H1 (cell line): ENCODE data around the gene HSD17B8. TPM values are rescaled to one million over a fixed set of nuclear protein-coding genes. Genes with fewer than 3 reads are reported as not detected.

ENCODE experiments used
- CHD1 ChIP-seq: IDR thresholded peaks from 2 replicates; pipeline ENCODE4 v1.6.1; 2012; ENCODE audit warnings: low read depth, low read length, improper control_type of control experiment
- CTBP2 ChIP-seq: IDR thresholded peaks from 2 replicates; pipeline ENCODE4 v1.7.0; 2011; ENCODE audit warnings: borderline replicate concordance, mild to moderate bottlenecking, moderate library complexity, mixed read lengths, low read length; ENCODE audit not compliant: insufficient read depth, insufficient read length
- GABPA ChIP-seq: IDR thresholded peaks from 2 replicates; pipeline ENCODE4 v1.6.1; 2011; ENCODE audit warnings: mild to moderate bottlenecking, low read length, moderate library complexity, borderline replicate concordance; ENCODE audit not compliant: insufficient read depth
- KDM5A ChIP-seq: fragments of 200-600 bp; IDR thresholded peaks from 2 replicates; pipeline ENCODE4 v1.7.1; 2012; ENCODE audit warnings: mild to moderate bottlenecking, low read length, inconsistent platforms, mixed read lengths
- NANOG ChIP-seq: IDR thresholded peaks from 2 replicates; pipeline ENCODE4 v1.6.1; 2011; ENCODE audit warnings: low read length, low read depth, mild to moderate bottlenecking, inconsistent platforms; ENCODE audit not compliant: insufficient read depth, poor library complexity, severe bottlenecking
- POU5F1 ChIP-seq: IDR thresholded peaks from 2 replicates; pipeline ENCODE4 v1.6.1; 2011; ENCODE audit warnings: low read depth, mild to moderate bottlenecking, low read length, moderate library complexity
- TAF1 ChIP-seq: IDR thresholded peaks from 2 replicates; pipeline ENCODE4 v1.6.1; 2011; ENCODE audit warnings: mild to moderate bottlenecking, low read depth, low read length
- polyA plus RNA-seq, 7 experiments: library from polyadenylated mRNA; depleted of rRNA in 3 of 7; stranded (reverse) in 5 of 7; unstranded in 2 of 7; fragments of >200 nt in 5 of 7; fragments of 200-250 nt in 2 of 7; gene quantifications; 1 replicate in 5 of 7; 2 replicates in 1 of 7; 4 replicates in 1 of 7; pipeline versions ENCODE4 v1.2.1 to v1.2.3, GENCODE V29; 2011 to 2013; ENCODE audit warnings: missing spikeins in 2 of 7, mixed read lengths in 2 of 7
- total RNA-seq: library from RNA; stranded (reverse); fragmentation: NEBNext Ultra II Directional; extraction: Animal tissue kit (Norgen Biotek cat#: 25700); gene quantifications from 2 replicates; pipeline ENCODE4 v1.2.1, GENCODE V29; 2021
- TF ChIP-seq, protein P1 (sequence below): fragments of 300-600 bp; sonication (generic); IDR thresholded peaks from 2 replicates; pipeline ENCODE4 v1.7.1; 2012; ENCODE audit warnings: low read length, moderate library complexity, mild to moderate bottlenecking, inconsistent platforms; ENCODE audit not compliant: insufficient replicate concordance
- TF ChIP-seq, protein P2 (sequence below): IDR thresholded peaks from 2 replicates; pipeline ENCODE4 v1.6.1; 2012; ENCODE audit warnings: inconsistent platforms

Gene HSD17B8
- total and polyA plus RNA-seq, 2 of the 8 experiments (the other 6 are each of a cell fraction or from before 2014, with no cell fraction given), result 3.3 to 17.1 TPM

DNA sequence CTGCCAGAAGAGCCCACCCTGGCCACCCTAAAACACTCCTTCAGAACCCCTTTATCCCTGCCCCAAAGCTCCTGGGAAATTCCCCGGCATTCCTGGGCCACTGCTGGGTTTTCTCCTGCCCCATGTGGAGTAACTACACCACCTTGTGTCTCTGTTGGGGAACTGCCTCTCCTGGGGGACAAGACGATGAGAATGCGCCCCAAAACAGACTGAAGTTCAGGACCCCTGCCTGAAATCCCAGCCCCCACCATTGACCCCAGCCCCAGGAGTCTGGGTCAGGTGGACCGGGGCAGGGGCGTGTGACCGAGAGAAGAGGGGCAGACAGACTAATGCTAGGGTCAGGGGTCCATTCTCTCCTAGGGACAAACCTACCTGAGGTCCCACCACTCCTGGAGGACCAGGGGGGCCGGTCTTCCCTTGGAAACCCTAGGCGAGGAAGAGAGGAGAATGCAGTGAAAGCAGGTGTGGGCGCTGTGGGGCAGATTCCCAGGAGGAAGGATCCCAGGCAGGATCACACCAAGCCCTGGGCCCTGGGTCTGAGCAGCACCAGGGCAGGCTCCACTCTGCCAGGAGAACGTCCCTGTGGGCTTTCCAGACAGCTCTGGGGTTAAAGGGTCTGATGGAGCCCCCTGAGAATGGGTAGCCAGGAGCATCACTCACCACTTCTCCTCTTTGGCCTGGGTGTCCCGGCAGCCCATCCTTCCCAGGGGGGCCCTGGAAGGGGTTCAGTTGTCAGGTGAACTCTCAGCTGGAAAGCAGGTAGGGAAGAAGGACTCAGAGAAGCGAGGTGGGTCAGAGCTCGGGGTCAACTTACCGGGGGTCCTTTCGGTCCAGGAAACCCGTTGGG, 31.5 kb upstream of the HSD17B8 start (continued):
- TF ChIP-seq, protein P1, sequence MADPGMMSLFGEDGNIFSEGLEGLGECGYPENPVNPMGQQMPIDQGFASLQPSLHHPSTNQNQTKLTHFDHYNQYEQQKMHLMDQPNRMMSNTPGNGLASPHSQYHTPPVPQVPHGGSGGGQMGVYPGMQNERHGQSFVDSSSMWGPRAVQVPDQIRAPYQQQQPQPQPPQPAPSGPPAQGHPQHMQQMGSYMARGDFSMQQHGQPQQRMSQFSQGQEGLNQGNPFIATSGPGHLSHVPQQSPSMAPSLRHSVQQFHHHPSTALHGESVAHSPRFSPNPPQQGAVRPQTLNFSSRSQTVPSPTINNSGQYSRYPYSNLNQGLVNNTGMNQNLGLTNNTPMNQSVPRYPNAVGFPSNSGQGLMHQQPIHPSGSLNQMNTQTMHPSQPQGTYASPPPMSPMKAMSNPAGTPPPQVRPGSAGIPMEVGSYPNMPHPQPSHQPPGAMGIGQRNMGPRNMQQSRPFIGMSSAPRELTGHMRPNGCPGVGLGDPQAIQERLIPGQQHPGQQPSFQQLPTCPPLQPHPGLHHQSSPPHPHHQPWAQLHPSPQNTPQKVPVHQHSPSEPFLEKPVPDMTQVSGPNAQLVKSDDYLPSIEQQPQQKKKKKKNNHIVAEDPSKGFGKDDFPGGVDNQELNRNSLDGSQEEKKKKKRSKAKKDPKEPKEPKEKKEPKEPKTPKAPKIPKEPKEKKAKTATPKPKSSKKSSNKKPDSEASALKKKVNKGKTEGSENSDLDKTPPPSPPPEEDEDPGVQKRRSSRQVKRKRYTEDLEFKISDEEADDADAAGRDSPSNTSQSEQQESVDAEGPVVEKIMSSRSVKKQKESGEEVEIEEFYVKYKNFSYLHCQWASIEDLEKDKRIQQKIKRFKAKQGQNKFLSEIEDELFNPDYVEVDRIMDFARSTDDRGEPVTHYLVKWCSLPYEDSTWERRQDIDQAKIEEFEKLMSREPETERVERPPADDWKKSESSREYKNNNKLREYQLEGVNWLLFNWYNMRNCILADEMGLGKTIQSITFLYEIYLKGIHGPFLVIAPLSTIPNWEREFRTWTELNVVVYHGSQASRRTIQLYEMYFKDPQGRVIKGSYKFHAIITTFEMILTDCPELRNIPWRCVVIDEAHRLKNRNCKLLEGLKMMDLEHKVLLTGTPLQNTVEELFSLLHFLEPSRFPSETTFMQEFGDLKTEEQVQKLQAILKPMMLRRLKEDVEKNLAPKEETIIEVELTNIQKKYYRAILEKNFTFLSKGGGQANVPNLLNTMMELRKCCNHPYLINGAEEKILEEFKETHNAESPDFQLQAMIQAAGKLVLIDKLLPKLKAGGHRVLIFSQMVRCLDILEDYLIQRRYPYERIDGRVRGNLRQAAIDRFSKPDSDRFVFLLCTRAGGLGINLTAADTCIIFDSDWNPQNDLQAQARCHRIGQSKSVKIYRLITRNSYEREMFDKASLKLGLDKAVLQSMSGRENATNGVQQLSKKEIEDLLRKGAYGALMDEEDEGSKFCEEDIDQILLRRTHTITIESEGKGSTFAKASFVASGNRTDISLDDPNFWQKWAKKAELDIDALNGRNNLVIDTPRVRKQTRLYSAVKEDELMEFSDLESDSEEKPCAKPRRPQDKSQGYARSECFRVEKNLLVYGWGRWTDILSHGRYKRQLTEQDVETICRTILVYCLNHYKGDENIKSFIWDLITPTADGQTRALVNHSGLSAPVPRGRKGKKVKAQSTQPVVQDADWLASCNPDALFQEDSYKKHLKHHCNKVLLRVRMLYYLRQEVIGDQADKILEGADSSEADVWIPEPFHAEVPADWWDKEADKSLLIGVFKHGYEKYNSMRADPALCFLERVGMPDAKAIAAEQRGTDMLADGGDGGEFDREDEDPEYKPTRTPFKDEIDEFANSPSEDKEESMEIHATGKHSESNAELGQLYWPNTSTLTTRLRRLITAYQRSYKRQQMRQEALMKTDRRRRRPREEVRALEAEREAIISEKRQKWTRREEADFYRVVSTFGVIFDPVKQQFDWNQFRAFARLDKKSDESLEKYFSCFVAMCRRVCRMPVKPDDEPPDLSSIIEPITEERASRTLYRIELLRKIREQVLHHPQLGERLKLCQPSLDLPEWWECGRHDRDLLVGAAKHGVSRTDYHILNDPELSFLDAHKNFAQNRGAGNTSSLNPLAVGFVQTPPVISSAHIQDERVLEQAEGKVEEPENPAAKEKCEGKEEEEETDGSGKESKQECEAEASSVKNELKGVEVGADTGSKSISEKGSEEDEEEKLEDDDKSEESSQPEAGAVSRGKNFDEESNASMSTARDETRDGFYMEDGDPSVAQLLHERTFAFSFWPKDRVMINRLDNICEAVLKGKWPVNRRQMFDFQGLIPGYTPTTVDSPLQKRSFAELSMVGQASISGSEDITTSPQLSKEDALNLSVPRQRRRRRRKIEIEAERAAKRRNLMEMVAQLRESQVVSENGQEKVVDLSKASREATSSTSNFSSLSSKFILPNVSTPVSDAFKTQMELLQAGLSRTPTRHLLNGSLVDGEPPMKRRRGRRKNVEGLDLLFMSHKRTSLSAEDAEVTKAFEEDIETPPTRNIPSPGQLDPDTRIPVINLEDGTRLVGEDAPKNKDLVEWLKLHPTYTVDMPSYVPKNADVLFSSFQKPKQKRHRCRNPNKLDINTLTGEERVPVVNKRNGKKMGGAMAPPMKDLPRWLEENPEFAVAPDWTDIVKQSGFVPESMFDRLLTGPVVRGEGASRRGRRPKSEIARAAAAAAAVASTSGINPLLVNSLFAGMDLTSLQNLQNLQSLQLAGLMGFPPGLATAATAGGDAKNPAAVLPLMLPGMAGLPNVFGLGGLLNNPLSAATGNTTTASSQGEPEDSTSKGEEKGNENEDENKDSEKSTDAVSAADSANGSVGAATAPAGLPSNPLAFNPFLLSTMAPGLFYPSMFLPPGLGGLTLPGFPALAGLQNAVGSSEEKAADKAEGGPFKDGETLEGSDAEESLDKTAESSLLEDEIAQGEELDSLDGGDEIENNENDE, result no peak
- TF ChIP-seq GABPA (peak; percentile 54; the same call in 1 of the 2 replicates), POU5F1 (no peak), CTBP2 (peak; percentile 35), NANOG (no peak), CHD1 (no peak), TAF1 (no peak), KDM5A (no peak)
- TF ChIP-seq, protein P2, sequence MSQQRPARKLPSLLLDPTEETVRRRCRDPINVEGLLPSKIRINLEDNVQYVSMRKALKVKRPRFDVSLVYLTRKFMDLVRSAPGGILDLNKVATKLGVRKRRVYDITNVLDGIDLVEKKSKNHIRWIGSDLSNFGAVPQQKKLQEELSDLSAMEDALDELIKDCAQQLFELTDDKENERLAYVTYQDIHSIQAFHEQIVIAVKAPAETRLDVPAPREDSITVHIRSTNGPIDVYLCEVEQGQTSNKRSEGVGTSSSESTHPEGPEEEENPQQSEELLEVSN, result no peak
